ENCODE results near the gene SIK3. TPM values are rescaled to one million over a fixed set of nuclear protein-coding genes. Genes with fewer than 3 reads are reported as not detected.
A peak's percentile ranks its signal among the peaks of the same experiment; 100 is the strongest.

SIK3 gene
- total RNA-seq, 1 experiment from 2014 or later, result 31.4 TPM

DNA sequence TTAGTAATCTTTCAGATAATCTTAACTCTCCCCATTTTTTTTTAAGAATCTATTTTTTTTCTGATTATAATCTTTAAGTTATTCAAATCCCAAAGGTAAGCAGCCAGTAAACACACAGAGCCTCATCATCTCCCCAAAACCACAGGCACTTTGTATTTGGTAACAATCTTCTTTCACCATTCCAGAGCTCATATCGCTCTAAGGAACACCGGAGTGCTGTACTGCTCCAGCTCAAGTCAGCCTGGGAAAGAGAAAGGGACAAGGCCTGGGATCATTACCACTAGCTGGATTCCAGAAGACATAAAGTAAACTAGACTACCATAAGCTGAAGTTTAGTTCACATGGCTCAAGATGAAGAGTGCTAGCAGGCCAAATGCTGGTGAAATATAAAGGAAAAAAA is 187.8 kb downstream of the SIK3 start:
- H3K27me3 Mint-ChIP-seq (ENCODE audit: low read depth), result no peaks in the 10 kb centered on the region
- H3K79me1 ChIP-seq (ENCODE audit: insufficient read depth, low read depth, low read length, poor library complexity, severe bottlenecking), result no peaks in the 10 kb centered on the region
- H3K14ac ChIP-seq (ENCODE audit: insufficient read depth, low read length), result no peak overlapping the region
- H4K20me1 ChIP-seq (ENCODE audit: control insufficient read depth, insufficient read depth, insufficient read length), result no peaks in the 10 kb centered on the region
- H3K4me3 Mint-ChIP-seq, result no peak overlapping the region
- no peak overlapping the region for H4K8ac ChIP-seq (replicated peaks; ENCODE audit: insufficient read length, low read depth, low read length)
- H3K27ac ChIP-seq (ENCODE audit: insufficient read length, low read depth, low read length), result no peak overlapping the region
- WGBS (ENCODE audit: extremely low coverage, insufficient read length, low lambda C conversion rate), result no CpG with 5 or more reads among the region's 2 CpGs
- H3K4me1 Mint-ChIP-seq, result no peaks in the 10 kb centered on the region
- no peaks in the 10 kb centered on the region for H3K4me1 ChIP-seq (ENCODE audit: insufficient read depth, low read length)
- no peaks in the 10 kb centered on the region for H3K23me2 ChIP-seq (ENCODE audit: insufficient read length, low read depth, low read length, poor library complexity, severe bottlenecking)
- H2BK15ac ChIP-seq (ENCODE audit: low read depth, low read length), result no peak overlapping the region
- no peak overlapping the region for H2BK20ac ChIP-seq (ENCODE audit: low read depth, low read length, poor library complexity, severe bottlenecking)
- H3K79me2 ChIP-seq (ENCODE audit: insufficient read depth, low read length), result no peaks in the 10 kb centered on the region
- no peak overlapping the region for H4K91ac ChIP-seq (ENCODE audit: insufficient read length, low read depth, low read length)
- no peak overlapping the region for H3K23ac ChIP-seq (ENCODE audit: insufficient read length, low read depth, low read length)
- H2BK12ac ChIP-seq (ENCODE audit: insufficient read length, low read depth, low read length), result no peak overlapping the region
- DNase-seq, result no peak
- TF ChIP-seq CTCF (conservative IDR thresholded peaks at IDR 0.05), result no peak
- H3K27me3 ChIP-seq (ENCODE audit: insufficient read depth, low read length), result no peaks in the 10 kb centered on the region
- no peaks in the 10 kb centered on the region for H3K36me3 Mint-ChIP-seq (ENCODE audit: insufficient read depth in 1 of 3, low read depth in 3 of 3)
- H2BK120ac ChIP-seq (ENCODE audit: low read depth, low read length, poor library complexity, severe bottlenecking), result no peak overlapping the region
- no peaks in the 10 kb centered on the region for H3K9me3 ChIP-seq (ENCODE audit: control insufficient read depth, low read depth, low read length)
- H3K18ac ChIP-seq (ENCODE audit: insufficient read length, low read depth, low read length), result no peak overlapping the region
- no peak overlapping the region for H2BK5ac ChIP-seq (ENCODE audit: insufficient read length, low read length)
- no peak overlapping the region for H4K5ac ChIP-seq (ENCODE audit: insufficient read length, low read depth, low read length)
- no peak overlapping the region for H3K9ac ChIP-seq (ENCODE audit: extremely low read depth, insufficient read length, low read length)
- H2AK5ac ChIP-seq (ENCODE audit: insufficient read length, low read length), result no peak overlapping the region
- no peak overlapping the region for H2AFZ ChIP-seq (ENCODE audit: low read length)
- H3K4ac ChIP-seq (ENCODE audit: low read depth, low read length), result no peak overlapping the region
- H3K27ac Mint-ChIP-seq, result peak overlapping the region in 1 of 3 experiments; percentile 58; a peak in 2 of 7 replicates
- H3K4me2 ChIP-seq (ENCODE audit: insufficient read depth, insufficient read length, low read length), result no peak overlapping the region
- no peaks in the 10 kb centered on the region for H3K9me3 Mint-ChIP-seq
- H3K56ac ChIP-seq (ENCODE audit: insufficient read length, low read depth, low read length), result no peak overlapping the region
- H3T11ph ChIP-seq (ENCODE audit: low read length), result no peak overlapping the region
